Activated T-helper 1 cell treated with anti-CD3 and anti-CD28 coated beads, Interleukin-2, amount 50 U/mL, for 16 hours (primary cell): ENCODE data around the gene GFOD2.
"Not testable (repeated sequence)": the region's sequence is repeated elsewhere in the genome, so short reads cannot be mapped to it uniquely, and the experiment has no call there.

Experiments
- DNase-seq, 2 donors: peaks; one replicate each; pipeline ENCODE4 v3.0.0-alpha.2; 2020; ENCODE audit warnings: low read depth in 1 of 2, low spot score in 1 of 2

Gene GFOD2

DNA sequence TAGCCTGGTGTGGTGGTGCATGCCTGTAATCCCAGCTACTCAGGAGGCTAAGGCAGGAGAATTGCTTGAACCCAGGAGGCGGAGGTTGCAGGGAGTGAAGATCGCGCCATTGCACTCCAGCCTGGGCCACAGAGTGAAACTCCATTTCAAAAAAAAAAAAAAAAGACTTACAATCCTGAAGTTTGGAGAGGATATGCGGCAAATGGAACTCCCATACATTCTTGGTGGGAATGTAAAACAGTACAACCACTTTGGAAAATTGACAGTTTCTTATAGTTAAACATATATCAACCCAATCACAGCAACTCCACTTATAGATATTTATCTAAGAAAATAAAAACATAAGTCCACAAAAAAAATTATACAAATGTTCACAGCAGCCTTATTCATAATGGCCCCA lies 11.9 kb downstream of the GFOD2 start:
- no peak for DNase-seq

DNA sequence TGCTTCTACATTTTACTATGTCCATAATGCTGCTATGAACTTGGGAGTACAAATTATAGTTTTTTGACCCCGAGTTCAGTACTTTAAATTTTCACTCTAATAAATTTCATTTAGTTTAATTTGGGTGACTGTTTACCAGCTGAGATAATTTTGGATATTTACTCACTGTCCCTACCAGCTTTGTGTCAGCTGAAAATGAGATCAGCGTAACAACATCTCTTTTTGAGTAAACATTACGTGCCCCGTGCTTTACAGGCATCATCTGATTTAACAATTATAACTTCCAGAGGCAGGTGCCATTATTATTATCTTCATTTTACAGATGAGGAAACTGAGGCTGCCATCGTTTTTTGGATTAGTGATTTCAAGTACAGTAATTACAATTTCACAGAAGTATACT lies 15.0 kb downstream of the GFOD2 start:
- DNase-seq: no peak

DNA sequence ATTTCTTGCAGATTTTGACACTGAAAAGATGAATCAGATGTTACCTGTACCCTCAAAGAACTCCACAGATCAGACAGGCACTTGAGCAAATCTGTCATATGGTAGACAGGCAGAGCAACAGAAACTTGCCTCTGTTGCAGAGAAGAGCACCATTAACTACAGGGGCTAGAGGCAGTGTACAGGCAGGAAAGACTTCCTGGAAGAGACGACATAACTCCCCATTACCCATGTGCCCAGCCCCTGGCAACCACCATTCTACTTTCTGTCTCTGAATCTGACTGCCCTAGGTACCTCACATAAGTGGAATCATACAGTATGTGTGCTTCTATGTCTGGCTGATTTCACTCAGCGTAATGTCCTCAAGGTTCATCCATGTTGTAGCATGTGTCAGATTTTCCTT lies 15.5 kb downstream of the GFOD2 start:
- DNase-seq: no peak

GRCh38 chr16:67702130-67702529 lies 17.0 kb downstream of the GFOD2 start:
- no peak for DNase-seq

DNA sequence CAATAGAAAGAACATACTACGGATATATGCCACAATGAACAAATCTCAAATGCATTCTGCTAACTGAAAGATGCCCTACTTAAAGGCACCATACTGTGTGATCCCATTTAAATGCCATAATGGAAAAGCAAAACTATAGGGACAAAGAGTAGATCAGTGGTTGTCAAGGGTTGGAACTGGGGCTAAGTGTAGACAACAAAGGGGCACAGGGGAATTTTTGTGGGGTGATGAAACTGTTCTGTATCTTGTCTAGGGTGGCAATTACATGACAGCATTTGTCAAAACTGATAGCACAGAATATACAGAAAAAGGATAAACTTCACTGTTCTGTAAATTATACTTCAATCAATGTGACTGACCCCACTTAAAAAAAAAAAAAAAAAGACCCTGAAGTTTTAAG lies 17.7 kb downstream of the GFOD2 start:
- no peak for DNase-seq

- DNase-seq: no peak
Observed at GRCh38 chr16:67699265-67699664, 19.9 kb downstream of the GFOD2 start.

DNA sequence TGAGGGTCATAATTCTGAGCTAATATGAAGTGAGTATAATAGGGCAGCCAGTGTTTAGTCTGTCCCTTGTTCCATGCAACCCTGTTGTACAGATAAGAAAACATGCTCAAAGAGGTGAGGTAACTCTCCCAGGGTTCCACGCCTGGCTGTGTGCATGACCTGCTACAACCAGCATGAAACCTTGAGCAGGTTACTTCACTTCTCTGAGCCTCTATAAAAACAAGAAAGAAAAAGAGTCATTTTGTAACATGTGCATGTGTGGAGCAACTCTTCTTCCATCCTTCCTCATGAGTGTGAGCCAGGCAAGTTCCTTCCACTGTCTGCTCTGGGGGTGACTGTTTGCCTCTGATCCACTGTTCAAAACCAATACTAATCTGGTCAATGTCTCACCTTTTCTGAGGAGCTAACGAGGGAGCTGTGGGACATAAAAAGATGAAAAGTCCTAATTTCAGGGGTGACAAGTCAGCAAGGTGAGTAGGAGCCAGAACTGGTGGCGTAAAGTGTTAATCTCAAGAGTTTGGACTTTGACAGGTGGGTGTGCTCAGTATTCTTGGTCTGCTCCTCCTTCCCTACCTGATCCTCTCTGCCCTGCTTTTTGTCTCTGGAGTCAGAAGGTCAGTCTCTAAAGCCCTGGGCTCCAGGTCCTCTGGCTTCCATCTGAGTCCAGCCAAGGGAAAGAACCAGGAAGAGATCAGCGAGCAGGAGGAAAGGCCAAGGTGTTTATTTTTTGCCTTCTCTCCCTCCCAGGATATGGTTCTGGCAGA lies 21.5 kb downstream of the GFOD2 start:
- DNase-seq: no peak

DNA sequence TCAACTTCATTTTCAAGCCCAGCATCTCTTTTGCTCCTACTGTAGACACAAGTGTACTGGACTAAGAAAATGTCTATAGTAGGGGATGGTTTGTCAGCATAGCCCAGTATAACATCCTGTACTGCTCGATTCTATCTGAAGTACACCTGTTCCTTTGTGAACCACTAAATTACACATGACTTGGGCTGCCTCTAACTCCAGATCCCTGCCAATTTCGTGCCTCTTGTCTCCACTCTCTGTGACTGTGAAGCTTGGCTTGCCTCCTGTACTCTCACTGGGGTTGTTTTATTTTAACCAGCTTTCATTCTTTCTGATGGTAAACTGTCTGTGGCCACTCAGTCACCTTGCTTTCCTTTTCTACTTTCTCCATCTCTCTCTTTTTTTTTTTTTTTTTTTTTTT lies 24.5 kb downstream of the GFOD2 start:
- no peak for DNase-seq

DNA sequence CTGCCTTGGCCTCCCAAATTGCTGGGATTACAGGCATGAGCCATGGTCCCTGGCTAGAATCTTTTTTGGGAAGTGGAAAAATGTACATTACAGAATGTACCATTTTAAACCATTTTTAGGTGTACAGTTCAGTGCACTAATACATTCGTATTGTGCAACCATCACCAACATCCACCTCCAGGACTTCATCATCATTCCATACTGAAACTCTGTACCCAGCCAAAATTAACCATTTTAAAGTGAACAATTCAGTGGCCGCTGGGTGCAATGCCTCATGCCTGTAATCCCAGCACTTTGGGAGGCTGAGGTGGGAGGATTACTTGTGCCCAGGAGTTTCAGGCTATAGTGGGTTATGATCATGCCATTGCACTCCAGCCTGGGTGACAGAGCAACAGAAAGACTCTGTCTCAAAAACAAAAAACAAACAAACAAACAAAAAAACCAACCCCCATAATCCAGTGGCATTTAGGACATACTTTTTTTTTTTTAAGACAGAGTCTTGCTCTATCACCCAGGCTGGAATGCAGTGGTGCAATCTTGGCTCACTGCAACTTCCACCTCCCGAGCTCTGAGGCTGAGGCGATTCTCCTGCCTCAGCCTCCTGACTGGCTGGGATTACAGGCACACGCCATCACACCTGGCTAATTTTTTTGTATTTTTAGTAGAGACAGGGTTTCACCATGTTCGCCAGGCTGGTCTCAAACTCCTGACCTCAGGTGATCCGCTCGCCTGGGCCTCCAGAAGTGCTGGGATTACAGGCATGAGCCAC lies 25.4 kb downstream of the GFOD2 start:
- DNase-seq: not testable (repeated sequence)

DNA sequence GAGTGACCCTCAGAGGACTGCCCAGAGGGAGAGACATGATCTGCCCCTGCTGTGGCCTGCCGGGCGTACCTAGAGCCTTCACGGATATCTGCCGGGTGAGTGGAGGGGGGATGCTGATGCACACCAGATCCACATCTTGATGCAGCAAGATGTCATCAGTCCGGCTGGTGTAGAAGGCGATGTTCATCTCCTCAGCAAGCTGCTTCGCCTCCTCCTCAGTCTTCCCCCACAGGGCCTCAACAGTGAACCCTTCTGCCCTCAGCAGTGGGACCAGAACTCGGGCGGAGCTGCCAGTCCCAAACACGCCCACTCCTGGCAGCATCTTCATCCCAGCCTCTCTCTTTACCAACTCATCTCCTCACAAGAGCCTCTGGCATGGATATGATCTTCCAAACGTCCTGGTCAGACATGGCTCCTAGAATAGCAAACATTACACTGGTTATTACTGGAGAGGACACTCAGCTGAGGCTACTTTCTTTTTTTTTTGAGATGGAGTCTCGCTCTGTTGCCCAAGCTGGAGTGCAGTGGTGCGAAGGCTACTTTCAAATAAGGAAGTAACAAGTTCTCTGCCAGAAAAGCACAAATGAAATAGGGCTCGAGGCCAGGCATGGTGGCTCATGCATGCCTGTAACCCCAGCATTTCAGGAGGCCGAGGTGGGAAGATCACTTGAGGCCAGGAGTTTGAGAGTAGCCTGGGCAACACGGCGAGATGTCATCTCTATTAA lies 33.6 kb downstream of the GFOD2 start:
- no peak for DNase-seq

- no peak for DNase-seq
Observed at GRCh38 chr16:67683767-67684166, 35.3 kb downstream of the GFOD2 start.

DNA sequence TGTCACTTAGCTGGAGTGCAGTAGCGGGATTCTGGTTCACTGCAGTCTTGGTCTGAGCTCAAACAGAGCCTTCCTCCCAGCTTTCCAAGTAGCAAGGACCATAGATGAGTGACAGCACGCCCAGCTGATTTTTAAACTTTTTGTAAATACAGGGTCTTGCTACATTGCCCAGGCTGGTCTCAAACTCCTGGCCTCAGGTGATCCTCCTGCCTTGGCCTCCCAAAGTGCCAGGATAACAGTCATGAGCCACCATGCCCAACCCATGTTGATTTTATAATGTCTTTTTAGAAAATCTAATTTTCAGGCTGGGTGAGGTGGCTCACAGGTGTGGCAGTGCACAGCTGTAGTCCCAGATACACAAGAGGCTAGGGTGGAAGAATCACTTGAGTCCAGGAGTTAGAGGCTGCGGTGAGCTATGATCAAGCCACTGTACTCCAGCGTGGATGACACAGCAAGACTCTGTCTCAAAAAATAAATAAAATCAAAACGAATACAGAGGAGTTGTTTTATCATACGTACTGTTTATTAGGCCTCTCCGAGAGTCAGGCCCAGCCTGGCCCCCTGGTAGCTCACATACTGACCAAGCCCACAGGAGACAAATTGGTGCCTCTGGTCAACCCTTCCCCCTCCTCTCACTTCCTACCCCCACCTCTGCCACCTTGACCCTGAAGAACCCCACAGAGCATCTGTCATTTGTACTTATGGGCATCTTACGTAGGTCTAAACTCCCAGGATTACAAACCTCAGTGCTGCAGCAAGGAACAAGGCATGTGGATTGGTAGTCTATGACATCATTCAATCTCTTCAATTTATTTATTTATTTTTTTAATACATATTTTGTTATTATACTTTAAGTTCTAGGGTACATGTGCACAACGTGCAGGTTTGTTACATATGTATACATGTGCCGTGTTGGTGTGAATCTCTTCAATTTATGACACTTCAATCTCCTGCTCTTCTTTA lies 38.9 kb downstream of the GFOD2 start:
- no peak for DNase-seq

- DNase-seq: no peak
Observed at GRCh38 chr16:67678354-67679023, 40.6 kb downstream of the GFOD2 start.

- DNase-seq: no peak
Observed at GRCh38 chr16:67677712-67678111, 41.4 kb downstream of the GFOD2 start.

- no peak for DNase-seq
Observed at GRCh38 chr16:67676939-67677338, 42.2 kb downstream of the GFOD2 start.

GRCh38 chr16:67676516-67676915 lies 42.6 kb downstream of the GFOD2 start:
- DNase-seq: no peak

DNA sequence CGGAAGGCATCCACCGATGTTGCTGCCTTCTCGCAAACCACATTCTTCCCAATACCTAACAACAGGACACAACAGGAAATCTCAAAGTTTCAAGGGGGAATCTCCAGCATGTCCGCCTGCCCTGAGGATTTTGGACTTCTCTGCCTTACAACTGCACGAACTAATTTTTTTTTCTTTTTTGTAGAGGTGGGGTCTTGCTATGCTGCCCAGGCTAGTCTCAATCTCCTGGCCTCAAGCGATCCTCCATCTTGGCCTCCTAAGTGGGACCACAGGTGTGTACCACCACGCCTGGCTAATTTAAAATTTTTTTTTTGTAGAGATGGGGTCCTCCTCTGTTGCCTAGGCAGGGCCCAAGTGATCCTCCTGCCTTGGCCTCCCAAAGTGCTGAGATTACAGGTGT lies 43.1 kb downstream of the GFOD2 start:
- DNase-seq: no peak

- no peak for DNase-seq
Observed at GRCh38 chr16:67675579-67675935, 43.6 kb downstream of the GFOD2 start.

GRCh38 chr16:67674851-67675578 lies 44.1 kb downstream of the GFOD2 start:
- no peak for DNase-seq
